ENCODE results near the gene ADGRL4. TPM values are rescaled to one million over a fixed set of nuclear protein-coding genes. Genes with fewer than 3 reads are reported as not detected.

Gene ADGRL4
- total and polyA plus RNA-seq, 10 donors = 7.5 to 94.5 (median 59.8) TPM

DNA sequence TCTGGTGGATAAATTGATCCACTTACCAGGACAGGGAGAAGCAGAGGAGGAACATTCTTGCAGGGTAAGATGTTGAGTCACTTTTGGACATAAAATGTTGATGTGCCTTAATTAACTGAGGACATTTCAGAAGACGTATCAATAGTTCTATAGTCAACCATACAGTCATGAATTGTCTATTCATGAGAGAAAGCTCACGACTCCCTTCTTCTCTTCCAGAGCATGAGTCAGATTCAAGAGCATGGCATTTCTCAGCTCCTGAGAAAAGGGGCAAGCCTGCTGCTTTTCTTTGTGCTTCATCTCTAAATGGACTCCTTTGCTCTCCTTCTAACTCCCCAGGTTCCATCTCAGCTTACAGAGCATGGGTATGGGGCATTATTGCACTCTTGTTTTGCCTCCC lies 55.7 kb downstream of the ADGRL4 start:
- TF ChIP-seq CTCF (IDR thresholded peaks at IDR 0.05 in 8 of 11, conservative IDR thresholded peaks at IDR 0.05 in 3 of 11) (no peak), POLR2A (IDR thresholded peaks at IDR 0.05) (no peak)
- Histone ChIP-seq H3K9me3 (no peaks in the 10 kb centered on the region), H3K36me3 (no peaks in the 10 kb centered on the region), H3K27me3 (replicated peaks in 1 of 7) (no peaks in the 10 kb centered on the region), H3K27ac (no peak overlapping the region), H3K4me3 (no peak overlapping the region), H3K4me1 (no peaks in the 10 kb centered on the region)
- intact Hi-C loops (cut with DNase I; ENCODE audit: low total_unique reads) = no loop called here
- no peak for DNase-seq
- WGBS, 5 donors = 66 to 92% (median 72%) methylated on average over 2 of the region's 2 CpGs

DNA sequence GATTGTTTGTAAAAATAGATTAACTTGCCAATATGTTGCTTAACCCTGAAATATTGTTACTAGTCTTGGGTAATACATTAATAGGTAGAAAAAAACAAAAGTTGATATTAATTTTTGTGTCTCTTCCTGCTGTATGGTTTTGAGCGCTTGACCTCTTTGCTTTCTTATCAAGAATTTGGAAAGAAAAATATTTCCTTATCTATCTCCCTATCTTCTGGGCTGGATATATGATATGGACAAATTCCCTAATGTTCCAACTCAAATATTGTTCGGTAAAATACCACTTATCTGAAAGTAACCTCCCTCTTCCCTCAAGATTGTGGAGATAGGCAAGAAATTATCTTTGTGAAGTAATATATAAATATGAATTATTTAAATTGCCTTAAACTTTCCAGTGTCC lies 57.3 kb downstream of the ADGRL4 start:
- H3K4me1 ChIP-seq = no peaks in the 10 kb centered on the region
- DNase-seq = no peak
- no peaks in the 10 kb centered on the region for H3K27me3 ChIP-seq (replicated peaks in 1 of 7)
- intact Hi-C loops (cut with DNase I; ENCODE audit: low total_unique reads) = no loop called here
- TF ChIP-seq POLR2A (IDR thresholded peaks at IDR 0.05) (no peak), CTCF (IDR thresholded peaks at IDR 0.05 in 8 of 11, conservative IDR thresholded peaks at IDR 0.05 in 3 of 11) (no peak), POLR2AphosphoS5 (IDR thresholded peaks at IDR 0.05) (no peak)
- no peaks in the 10 kb centered on the region for H3K9me3 ChIP-seq
- WGBS, 5 donors = 71 to 92% (median 81%) methylated on average over 2 of the region's 2 CpGs
- H3K27ac ChIP-seq = no peak overlapping the region
- H3K4me3 ChIP-seq = no peak overlapping the region
- no peaks in the 10 kb centered on the region for H3K36me3 ChIP-seq

DNA sequence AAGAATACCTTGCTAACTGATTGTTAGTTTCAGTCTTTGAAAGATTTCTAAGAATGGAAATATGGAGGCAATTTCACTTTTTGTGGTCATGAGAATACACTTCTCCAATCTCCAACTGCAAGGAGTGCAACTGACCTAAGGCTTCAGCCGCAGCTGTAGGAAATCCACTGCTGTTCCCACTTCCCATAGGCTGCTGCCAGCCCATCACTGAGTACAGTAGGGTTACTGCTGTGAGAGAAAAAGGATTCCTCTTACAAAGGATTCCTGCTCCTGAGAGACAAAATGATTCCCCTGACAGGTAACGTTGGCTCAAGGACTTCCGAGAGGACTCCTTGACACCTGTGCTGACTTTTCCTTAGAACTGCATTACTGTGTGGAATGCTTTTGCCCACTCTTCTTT lies 87.4 kb downstream of the ADGRL4 start:
- no peak overlapping the region for H3K27ac ChIP-seq
- H3K27me3 ChIP-seq (replicated peaks in 1 of 7) = no peaks in the 10 kb centered on the region
- no peak for DNase-seq
- TF ChIP-seq CTCF (IDR thresholded peaks at IDR 0.05 in 8 of 11, conservative IDR thresholded peaks at IDR 0.05 in 3 of 11) (no peak), POLR2A (IDR thresholded peaks at IDR 0.05) (no peak), POLR2AphosphoS5 (IDR thresholded peaks at IDR 0.05) (no peak)
- peaks cover 0 to 6% (median 0%) of the 10 kb centered on the region in 6 donors for H3K36me3 ChIP-seq
- no peak overlapping the region for H3K4me3 ChIP-seq
- WGBS, 5 donors = 73 to 93% (median 84%) methylated on average over 3 of the region's 3 CpGs
- no peaks in the 10 kb centered on the region for H3K9me3 ChIP-seq
- no peaks in the 10 kb centered on the region for H3K4me1 ChIP-seq
- intact Hi-C loops (cut with DNase I; ENCODE audit: low total_unique reads) = no loop called here

DNA sequence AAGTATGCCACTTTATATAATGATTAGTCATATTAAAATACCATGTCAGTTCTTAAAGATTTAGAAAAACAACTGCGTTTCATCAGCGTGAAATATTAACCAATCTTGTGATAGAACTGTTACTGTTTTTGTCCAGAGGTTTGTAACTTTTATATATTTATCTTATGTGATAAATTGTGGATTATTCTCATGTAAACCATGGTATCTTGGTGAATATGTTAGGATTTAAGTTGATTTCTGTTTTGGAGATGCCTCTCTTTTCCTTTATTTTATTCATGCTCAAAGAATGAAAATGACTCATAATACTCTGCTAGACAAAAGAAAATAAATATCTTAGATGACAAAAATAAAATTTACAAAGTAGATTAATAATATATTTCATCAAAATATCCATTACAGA lies 88.4 kb downstream of the ADGRL4 start:
- Histone ChIP-seq H3K36me3 (peaks cover 0 to 6% (median 0%) of the 10 kb centered on the region in 6 donors), H3K9me3 (no peaks in the 10 kb centered on the region), H3K27ac (no peak overlapping the region), H3K27me3 (replicated peaks in 1 of 7) (no peaks in the 10 kb centered on the region), H3K4me1 (no peaks in the 10 kb centered on the region), H3K4me3 (no peak overlapping the region)
- intact Hi-C loops (cut with DNase I; ENCODE audit: low total_unique reads) = no loop called here
- DNase-seq = no peak
- TF ChIP-seq POLR2A (IDR thresholded peaks at IDR 0.05) (no peak), POLR2AphosphoS5 (IDR thresholded peaks at IDR 0.05) (no peak), CTCF (IDR thresholded peaks at IDR 0.05 in 8 of 11, conservative IDR thresholded peaks at IDR 0.05 in 3 of 11) (no peak)
- WGBS, 5 donors = 87 to 94% (median 92%) methylated on average over 2 of the region's 2 CpGs

Measured in spleen (tissue), 11 donors.